ENCODE data around the gene KLLN.

KLLN gene

DNA sequence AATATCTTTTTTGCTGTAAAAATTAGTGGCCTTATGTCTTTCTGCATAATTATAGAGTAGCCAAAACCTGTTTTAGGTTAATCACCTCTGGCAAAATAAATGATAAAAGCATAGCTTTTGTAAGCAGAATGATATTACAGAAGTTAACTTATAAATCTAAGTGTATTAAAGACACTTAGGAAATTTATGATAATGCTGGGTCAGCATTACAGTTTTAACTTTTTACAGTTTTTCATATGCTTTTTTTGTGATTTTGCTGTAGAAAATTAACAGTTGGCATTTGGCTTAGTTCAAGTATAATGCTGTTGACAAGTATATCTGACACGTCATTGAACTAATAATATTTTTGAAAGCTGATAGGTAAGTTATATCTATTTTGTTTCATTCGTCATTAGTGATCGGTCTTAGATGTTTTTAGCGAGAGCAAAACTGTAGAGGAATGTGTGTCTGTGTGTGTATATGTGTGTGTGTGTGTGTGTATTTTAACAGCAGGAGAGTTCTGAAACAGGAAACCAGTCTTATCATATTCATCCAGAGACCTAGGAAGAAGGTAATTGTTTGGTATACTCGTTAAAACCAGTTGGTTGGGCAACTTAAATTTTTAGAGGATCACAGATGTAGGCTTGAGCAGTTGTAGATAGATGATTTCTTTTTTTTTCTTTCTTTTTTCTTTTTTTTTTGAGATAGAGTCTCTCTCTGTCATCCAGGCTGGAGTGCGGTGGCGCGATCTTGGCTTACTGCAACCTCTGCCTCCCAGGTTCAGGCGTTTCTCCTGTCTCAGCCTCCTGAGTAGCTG lies 15.5 kb upstream of the KLLN start:
- TF ChIP-seq TEAD4 (IDR thresholded peaks at IDR 0.05) (no peak), EGR1 (IDR thresholded peaks at IDR 0.05) (no peak), CREB1 (IDR thresholded peaks at IDR 0.05; ENCODE audit: low read depth) (no peak), EP300 (IDR thresholded peaks at IDR 0.05; ENCODE audit: borderline replicate concordance) (no peak), CEBPB (IDR thresholded peaks at IDR 0.05) (no peak), TAF1 (IDR thresholded peaks at IDR 0.05; ENCODE audit: low read depth) (no peak), YY1 (IDR thresholded peaks at IDR 0.05; ENCODE audit: low read depth) (no peak), FOXM1 (IDR thresholded peaks at IDR 0.05; ENCODE audit: borderline replicate concordance, low read depth) (no peak), ZBTB7A (IDR thresholded peaks at IDR 0.05; ENCODE audit: low read depth) (no peak), MAX (IDR thresholded peaks at IDR 0.05) (no peak), RAD21 (IDR thresholded peaks at IDR 0.05; ENCODE audit: low read depth) (no peak), NFIC (IDR thresholded peaks at IDR 0.05) (no peak), TCF12 (IDR thresholded peaks at IDR 0.05; ENCODE audit: low read depth) (no peak), USF1 (IDR thresholded peaks at IDR 0.05) (no peak)
- TF ChIP-seq, protein P1, sequence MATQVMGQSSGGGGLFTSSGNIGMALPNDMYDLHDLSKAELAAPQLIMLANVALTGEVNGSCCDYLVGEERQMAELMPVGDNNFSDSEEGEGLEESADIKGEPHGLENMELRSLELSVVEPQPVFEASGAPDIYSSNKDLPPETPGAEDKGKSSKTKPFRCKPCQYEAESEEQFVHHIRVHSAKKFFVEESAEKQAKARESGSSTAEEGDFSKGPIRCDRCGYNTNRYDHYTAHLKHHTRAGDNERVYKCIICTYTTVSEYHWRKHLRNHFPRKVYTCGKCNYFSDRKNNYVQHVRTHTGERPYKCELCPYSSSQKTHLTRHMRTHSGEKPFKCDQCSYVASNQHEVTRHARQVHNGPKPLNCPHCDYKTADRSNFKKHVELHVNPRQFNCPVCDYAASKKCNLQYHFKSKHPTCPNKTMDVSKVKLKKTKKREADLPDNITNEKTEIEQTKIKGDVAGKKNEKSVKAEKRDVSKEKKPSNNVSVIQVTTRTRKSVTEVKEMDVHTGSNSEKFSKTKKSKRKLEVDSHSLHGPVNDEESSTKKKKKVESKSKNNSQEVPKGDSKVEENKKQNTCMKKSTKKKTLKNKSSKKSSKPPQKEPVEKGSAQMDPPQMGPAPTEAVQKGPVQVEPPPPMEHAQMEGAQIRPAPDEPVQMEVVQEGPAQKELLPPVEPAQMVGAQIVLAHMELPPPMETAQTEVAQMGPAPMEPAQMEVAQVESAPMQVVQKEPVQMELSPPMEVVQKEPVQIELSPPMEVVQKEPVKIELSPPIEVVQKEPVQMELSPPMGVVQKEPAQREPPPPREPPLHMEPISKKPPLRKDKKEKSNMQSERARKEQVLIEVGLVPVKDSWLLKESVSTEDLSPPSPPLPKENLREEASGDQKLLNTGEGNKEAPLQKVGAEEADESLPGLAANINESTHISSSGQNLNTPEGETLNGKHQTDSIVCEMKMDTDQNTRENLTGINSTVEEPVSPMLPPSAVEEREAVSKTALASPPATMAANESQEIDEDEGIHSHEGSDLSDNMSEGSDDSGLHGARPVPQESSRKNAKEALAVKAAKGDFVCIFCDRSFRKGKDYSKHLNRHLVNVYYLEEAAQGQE (IDR thresholded peaks at IDR 0.05; ENCODE audit: low read depth): no peak

- TF ChIP-seq RAD21 (IDR thresholded peaks at IDR 0.05; ENCODE audit: low read depth) (no peak), YY1 (IDR thresholded peaks at IDR 0.05; ENCODE audit: low read depth) (no peak), EGR1 (IDR thresholded peaks at IDR 0.05) (no peak), FOXM1 (IDR thresholded peaks at IDR 0.05; ENCODE audit: borderline replicate concordance, low read depth) (no peak), CREB1 (IDR thresholded peaks at IDR 0.05; ENCODE audit: low read depth) (no peak), CEBPB (IDR thresholded peaks at IDR 0.05) (no peak), TEAD4 (IDR thresholded peaks at IDR 0.05) (no peak), USF1 (IDR thresholded peaks at IDR 0.05) (no peak), TCF12 (IDR thresholded peaks at IDR 0.05; ENCODE audit: low read depth) (no peak), ZBTB7A (IDR thresholded peaks at IDR 0.05; ENCODE audit: low read depth) (no peak), EP300 (IDR thresholded peaks at IDR 0.05; ENCODE audit: borderline replicate concordance) (no peak), NFIC (IDR thresholded peaks at IDR 0.05) (no peak), TAF1 (IDR thresholded peaks at IDR 0.05; ENCODE audit: low read depth) (no peak)
These were observed 12.7 kb upstream of the KLLN start for GRCh38 chr10:87875929-87876571.

DNA sequence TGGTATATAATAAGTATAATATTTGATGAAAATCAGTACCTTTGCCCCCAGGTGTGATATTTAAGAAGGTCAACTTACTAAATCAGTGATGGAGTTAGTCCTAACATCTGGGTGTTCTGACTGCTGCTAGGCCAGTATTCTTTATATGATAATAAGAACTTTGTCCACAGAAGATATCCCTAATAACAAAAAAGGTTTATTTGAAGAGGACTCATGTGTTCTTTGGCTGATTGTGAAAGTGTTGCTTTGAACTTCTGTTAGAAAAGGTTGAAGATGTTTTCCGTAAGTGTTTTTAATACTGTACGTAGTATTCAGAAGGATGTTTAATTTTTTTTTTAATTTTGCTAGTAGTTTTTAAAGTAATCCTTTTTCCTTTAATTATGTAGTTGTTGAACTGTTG lies 10.3 kb upstream of the KLLN start:
- TF ChIP-seq TEAD4 (IDR thresholded peaks at IDR 0.05) (no peak), NFIC (IDR thresholded peaks at IDR 0.05) (no peak), CEBPB (IDR thresholded peaks at IDR 0.05) (no peak), USF1 (IDR thresholded peaks at IDR 0.05) (no peak), TCF12 (IDR thresholded peaks at IDR 0.05; ENCODE audit: low read depth) (no peak), TAF1 (IDR thresholded peaks at IDR 0.05; ENCODE audit: low read depth) (no peak), CREB1 (IDR thresholded peaks at IDR 0.05; ENCODE audit: low read depth) (no peak), FOXM1 (IDR thresholded peaks at IDR 0.05; ENCODE audit: borderline replicate concordance, low read depth) (no peak), MAX (IDR thresholded peaks at IDR 0.05) (no peak), ZBTB7A (IDR thresholded peaks at IDR 0.05; ENCODE audit: low read depth) (no peak), EP300 (IDR thresholded peaks at IDR 0.05; ENCODE audit: borderline replicate concordance) (no peak), EGR1 (IDR thresholded peaks at IDR 0.05) (no peak), RAD21 (IDR thresholded peaks at IDR 0.05; ENCODE audit: low read depth) (no peak)
- TF ChIP-seq, protein P1 (IDR thresholded peaks at IDR 0.05; ENCODE audit: low read depth): no peak

DNA sequence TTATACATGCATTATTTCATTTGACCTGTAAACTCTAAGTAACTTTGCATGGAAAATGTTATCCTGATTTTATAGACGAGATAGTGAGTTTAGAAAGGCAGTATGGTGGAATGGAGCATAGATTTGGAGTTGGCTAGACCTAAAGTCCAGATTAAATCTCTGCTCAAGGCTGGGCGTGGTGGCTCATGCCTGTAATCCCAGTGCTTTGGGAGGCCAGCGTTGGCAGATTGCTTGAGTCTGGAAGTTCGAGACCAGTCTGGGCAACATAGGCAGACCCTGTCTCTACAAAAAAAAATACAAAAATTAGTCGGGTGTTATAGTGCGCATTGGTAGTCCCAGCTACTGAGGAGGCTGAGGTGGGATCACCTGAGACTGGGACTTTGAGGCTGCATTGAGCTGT lies 9.5 kb upstream of the KLLN start:
- TF ChIP-seq NFIC (IDR thresholded peaks at IDR 0.05) (no peak), EP300 (IDR thresholded peaks at IDR 0.05; ENCODE audit: borderline replicate concordance) (no peak), RAD21 (IDR thresholded peaks at IDR 0.05; ENCODE audit: low read depth) (no peak), TCF12 (IDR thresholded peaks at IDR 0.05; ENCODE audit: low read depth) (no peak), TAF1 (IDR thresholded peaks at IDR 0.05; ENCODE audit: low read depth) (no peak), EGR1 (IDR thresholded peaks at IDR 0.05) (no peak), FOXM1 (IDR thresholded peaks at IDR 0.05; ENCODE audit: borderline replicate concordance, low read depth) (no peak), USF1 (IDR thresholded peaks at IDR 0.05) (no peak), YY1 (IDR thresholded peaks at IDR 0.05; ENCODE audit: low read depth) (no peak), MAX (IDR thresholded peaks at IDR 0.05) (no peak), ZBTB7A (IDR thresholded peaks at IDR 0.05; ENCODE audit: low read depth) (no peak), TEAD4 (IDR thresholded peaks at IDR 0.05) (no peak), CEBPB (IDR thresholded peaks at IDR 0.05) (no peak), CREB1 (IDR thresholded peaks at IDR 0.05; ENCODE audit: low read depth) (no peak)
- TF ChIP-seq, protein P1 (IDR thresholded peaks at IDR 0.05; ENCODE audit: low read depth): no peak
